HCT116 (cell line): Measurements from ENCODE around the gene MMP13. TPM values are rescaled to one million over a fixed set of nuclear protein-coding genes. Genes with fewer than 3 reads are reported as not detected.

ENCODE experiments used
- ATAC-seq: fragments of 200-7000 bp; cut with Tn5 transposase; 2 replicates; pipeline ENCODE4 v1.9.1; 2020; ENCODE audit warnings: mild to moderate bottlenecking, moderate library complexity
- BruUV-seq: library from RNA; stranded (reverse); fragments of 400-500 nt; replicated peaks from 2 replicates; lab custom pipeline; 2021; lab: Mats Ljungman, UMichigan
- CTCF ChIA-PET: fragments of 300-600 bp; sonication (Branson Sonifier 250); formaldehyde crosslinking; loops from one replicate; lab custom pipeline; 2021; ENCODE audit warnings: antibody characterized with exemption; lab: Charles Lee
- POLR2A ChIA-PET: fragments of 300-600, 350-600 bp; sonication (Branson Sonifier 250); formaldehyde crosslinking; loops from one replicate; lab custom pipeline; 2021; ENCODE audit warnings: antibody characterized with exemption; lab: Charles Lee
- RAD21 ChIA-PET, 2 experiments: fragments of 300-600 bp; sonication (Branson Sonifier 250); formaldehyde crosslinking; loops; one replicate each; lab custom pipeline; 2023; ENCODE audit warnings: low total read pairs in 2 of 2; ENCODE audit not compliant: uncharacterized antibody in 2 of 2, unreplicated experiment in 2 of 2, low non-redundant PET in 1 of 2; lab: Charles Lee
- DNase-seq: peaks from one replicate; pipeline ENCODE4 v3.0.0-alpha.2; 2010; ENCODE audit warnings: low read depth, low spot score
- H2AFZ ChIP-seq: fragments of 200-600 bp; shearing (Covaris generic), sonication (generic); 2 replicates; pipeline ENCODE4 v1.6.1; 2017; ENCODE audit warnings: low read depth, mixed run types, mixed read lengths, antibody characterized with exemption, low read length; ENCODE audit not compliant: poor library complexity, severe bottlenecking
- H3K27ac ChIP-seq: 2 replicates; pipeline ENCODE4 v1.5.1; 2012; ENCODE audit warnings: low read depth, low read length
- H3K27me3 ChIP-seq: fragments of 200-600 bp; sonication (generic); 2 replicates; pipeline ENCODE4 v1.6.1; 2016; ENCODE audit warnings: mixed run types, low read length, mixed read lengths; ENCODE audit not compliant: insufficient read depth
- H3K36me3 ChIP-seq, 2 experiments: fragments of 200-500 bp in 1 of 2; fragments of 200-600 bp in 1 of 2; sonication (Bioruptor generic) in 1 of 2; sonication (generic) in 1 of 2; 2 replicates each; pipeline versions ENCODE4 v1.5.1 to v1.6.1; 2014 to 2016; ENCODE audit warnings: low read length in 2 of 2, inconsistent platforms in 1 of 2, mixed read lengths in 1 of 2, mixed run types in 1 of 2; ENCODE audit not compliant: insufficient read depth in 2 of 2, control insufficient read depth in 1 of 2
- H3K4me1 ChIP-seq, 2 experiments: fragments of 200-600 bp in 1 of 2; sonication (generic) in 1 of 2; 2 replicates each; pipeline versions ENCODE4 v1.5.1 to v1.6.1; 2012 to 2017; ENCODE audit warnings: low read length in 2 of 2, inconsistent platforms in 1 of 2, mild to moderate bottlenecking in 1 of 2, mixed read lengths in 1 of 2, mixed run types in 1 of 2, moderate library complexity in 1 of 2; ENCODE audit not compliant: insufficient read depth in 2 of 2, control insufficient read depth in 1 of 2
- H3K4me2 ChIP-seq: fragments of 200-600 bp; sonication (generic); 2 replicates; pipeline ENCODE4 v1.6.1; 2017; ENCODE audit warnings: mixed run types, low read length, mixed read lengths
- H3K4me3 ChIP-seq, 2 experiments: fragments of 200-600 bp in 1 of 2; sonication (generic) in 1 of 2; replicated peaks in 1 of 2; 2 replicates each; pipeline ENCODE4 v1.5.1; 2011 to 2016; ENCODE audit warnings: low read length in 2 of 2, control low read depth in 1 of 2, low read depth in 1 of 2, mild to moderate bottlenecking in 1 of 2, mixed read lengths in 1 of 2, mixed run types in 1 of 2
- H3K79me2 ChIP-seq: fragments of 200-600 bp; sonication (generic); 2 replicates; pipeline ENCODE4 v1.6.1; 2017; ENCODE audit warnings: mild to moderate bottlenecking, mixed run types, low read length, moderate library complexity, mixed read lengths; ENCODE audit not compliant: insufficient read depth
- H3K9ac ChIP-seq: fragments of 200-600 bp; sonication (generic); 2 replicates; pipeline ENCODE4 v1.6.1; 2016; ENCODE audit warnings: low read length, mixed read lengths
- H3K9me2 ChIP-seq: fragments of 200-600 bp; sonication (generic), shearing (Covaris generic); 2 replicates; pipeline ENCODE4 v1.6.1; 2017; ENCODE audit warnings: mixed run types, mild to moderate bottlenecking, moderate library complexity; ENCODE audit not compliant: insufficient read depth
- H3K9me3 ChIP-seq, 2 experiments: fragments of 200-500 bp in 1 of 2; fragments of 200-600 bp in 1 of 2; sonication (Bioruptor generic) in 1 of 2; sonication (generic) in 1 of 2; 2 replicates each; pipeline ENCODE4 v1.6.1; 2014 to 2017; ENCODE audit warnings: low read length in 2 of 2, mixed read lengths in 2 of 2, inconsistent platforms in 1 of 2, low read depth in 1 of 2, mild to moderate bottlenecking in 1 of 2, mixed run types in 1 of 2, moderate library complexity in 1 of 2; ENCODE audit not compliant: control insufficient read depth in 1 of 2, insufficient read depth in 1 of 2
- H4K20me1 ChIP-seq: fragments of 200-600 bp; sonication (generic), shearing (Covaris generic); 2 replicates; pipeline ENCODE4 v1.6.1; 2017; ENCODE audit warnings: mixed run types, mild to moderate bottlenecking, moderate library complexity; ENCODE audit not compliant: insufficient read depth
- EGR1 ChIP-seq: IDR thresholded peaks from 2 replicates; pipeline ENCODE4 v1.6.1; 2012; ENCODE audit warnings: low read depth
- FOSL1 ChIP-seq: IDR thresholded peaks from 2 replicates; pipeline ENCODE4 v1.6.1; 2012; ENCODE audit warnings: low read depth
- POLR2A ChIP-seq: IDR thresholded peaks from 2 replicates; pipeline ENCODE4 v1.7.0; 2011; ENCODE audit warnings: borderline replicate concordance; ENCODE audit not compliant: insufficient read depth, insufficient read length; ENCODE audit errors: extremely low read depth
- RAD21 ChIP-seq: IDR thresholded peaks from 2 replicates; pipeline ENCODE4 v1.6.1; 2012; ENCODE audit warnings: low read depth, mild to moderate bottlenecking
- YY1 ChIP-seq: IDR thresholded peaks from 2 replicates; pipeline ENCODE4 v1.6.1; 2011; ENCODE audit warnings: low read length, low read depth, moderate library complexity, mild to moderate bottlenecking; ENCODE audit not compliant: insufficient replicate concordance; ENCODE audit errors: extremely low read depth
- intact Hi-C: fragments of 100-400 bp; cut with micrococcal nuclease; formaldehyde crosslinking; loops from 2 replicates; pipeline ENCODE4 v1.10.0; 2022
- total RNA-seq: library from RNA; stranded (reverse); gene quantifications from one replicate; pipeline ENCODE4 v1.2.1, GENCODE V29; 2021; ENCODE audit not compliant: unreplicated experiment
- TF ChIP-seq, protein P1 (sequence below): IDR thresholded peaks from 2 replicates; pipeline ENCODE4 v1.6.1; 2011; ENCODE audit warnings: mild to moderate bottlenecking, low read length, moderate library complexity; ENCODE audit not compliant: insufficient replicate concordance; ENCODE audit errors: extremely low read depth
- TF ChIP-seq, protein P2 (sequence below): IDR thresholded peaks from 2 replicates; pipeline ENCODE4 v1.6.1; 2012
- TF ChIP-seq, protein P3 (sequence below): IDR thresholded peaks from 2 replicates; pipeline ENCODE4 v1.6.1; 2012; ENCODE audit warnings: low read depth
- TF ChIP-seq, protein P4 (sequence below), 3 experiments: fragments of 200-600 bp in 1 of 3; sonication (generic) in 1 of 3; IDR thresholded peaks in 2 of 3; conservative IDR thresholded peaks in 1 of 3; 2 replicates each; pipeline ENCODE4 v1.5.1; 2012 to 2017; ENCODE audit warnings: low read depth in 2 of 3, low read length in 2 of 3, antibody characterized with exemption in 1 of 3, borderline replicate concordance in 1 of 3, control low read depth in 1 of 3, mild to moderate bottlenecking in 1 of 3, mixed read lengths in 1 of 3, mixed run types in 1 of 3, moderate library complexity in 1 of 3; ENCODE audit not compliant: insufficient read depth in 1 of 3

MMP13 gene
- total RNA-seq, 1 experiment from 2014 or later = not detected

DNA sequence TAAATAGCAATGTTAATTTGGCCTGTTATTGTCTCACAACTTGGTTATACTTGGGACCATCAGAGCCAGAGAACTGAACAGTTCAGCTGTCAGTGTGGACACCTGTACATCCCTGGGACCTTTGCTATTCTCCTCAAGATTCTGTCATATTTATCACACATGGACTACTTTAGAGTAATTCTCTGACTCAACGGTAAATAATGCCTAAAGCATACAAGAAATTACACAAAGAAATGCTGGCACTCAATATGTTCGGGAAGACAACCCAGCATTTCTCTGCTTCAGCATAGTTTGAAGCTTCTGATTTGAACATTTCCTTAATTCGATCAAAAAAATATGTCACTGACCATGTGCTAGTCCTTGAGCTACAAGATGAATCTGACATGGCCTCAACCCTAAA, 34.6 kb upstream of the MMP13 start:
- H3K27ac ChIP-seq = no peak overlapping the region
- H3K4me3 ChIP-seq = no peak overlapping the region
- no peak overlapping the region for H3K4me2 ChIP-seq
- H3K4me1 ChIP-seq = peaks cover 10 to 16% of the 10 kb centered on the region in 2 experiments; a peak in 3 of 4 replicates
- CTCF ChIA-PET = no interaction called here
- no peak overlapping the region for H2AFZ ChIP-seq
- intact Hi-C loops = no loop called here
- H4K20me1 ChIP-seq = no peaks in the 10 kb centered on the region
- H3K9me2 ChIP-seq = no peaks in the 10 kb centered on the region
- no TSS peak for BruUV-seq
- TF ChIP-seq FOSL1 (no peak), POLR2A (no peak), EGR1 (no peak), YY1 (no peak), RAD21 (no peak)
- TF ChIP-seq, protein P1, sequence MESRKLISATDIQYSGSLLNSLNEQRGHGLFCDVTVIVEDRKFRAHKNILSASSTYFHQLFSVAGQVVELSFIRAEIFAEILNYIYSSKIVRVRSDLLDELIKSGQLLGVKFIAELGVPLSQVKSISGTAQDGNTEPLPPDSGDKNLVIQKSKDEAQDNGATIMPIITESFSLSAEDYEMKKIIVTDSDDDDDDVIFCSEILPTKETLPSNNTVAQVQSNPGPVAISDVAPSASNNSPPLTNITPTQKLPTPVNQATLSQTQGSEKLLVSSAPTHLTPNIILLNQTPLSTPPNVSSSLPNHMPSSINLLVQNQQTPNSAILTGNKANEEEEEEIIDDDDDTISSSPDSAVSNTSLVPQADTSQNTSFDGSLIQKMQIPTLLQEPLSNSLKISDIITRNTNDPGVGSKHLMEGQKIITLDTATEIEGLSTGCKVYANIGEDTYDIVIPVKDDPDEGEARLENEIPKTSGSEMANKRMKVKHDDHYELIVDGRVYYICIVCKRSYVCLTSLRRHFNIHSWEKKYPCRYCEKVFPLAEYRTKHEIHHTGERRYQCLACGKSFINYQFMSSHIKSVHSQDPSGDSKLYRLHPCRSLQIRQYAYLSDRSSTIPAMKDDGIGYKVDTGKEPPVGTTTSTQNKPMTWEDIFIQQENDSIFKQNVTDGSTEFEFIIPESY = no peak
- TF ChIP-seq, protein P2, sequence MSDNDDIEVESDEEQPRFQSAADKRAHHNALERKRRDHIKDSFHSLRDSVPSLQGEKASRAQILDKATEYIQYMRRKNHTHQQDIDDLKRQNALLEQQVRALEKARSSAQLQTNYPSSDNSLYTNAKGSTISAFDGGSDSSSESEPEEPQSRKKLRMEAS = no peak
- TF ChIP-seq, protein P3, sequence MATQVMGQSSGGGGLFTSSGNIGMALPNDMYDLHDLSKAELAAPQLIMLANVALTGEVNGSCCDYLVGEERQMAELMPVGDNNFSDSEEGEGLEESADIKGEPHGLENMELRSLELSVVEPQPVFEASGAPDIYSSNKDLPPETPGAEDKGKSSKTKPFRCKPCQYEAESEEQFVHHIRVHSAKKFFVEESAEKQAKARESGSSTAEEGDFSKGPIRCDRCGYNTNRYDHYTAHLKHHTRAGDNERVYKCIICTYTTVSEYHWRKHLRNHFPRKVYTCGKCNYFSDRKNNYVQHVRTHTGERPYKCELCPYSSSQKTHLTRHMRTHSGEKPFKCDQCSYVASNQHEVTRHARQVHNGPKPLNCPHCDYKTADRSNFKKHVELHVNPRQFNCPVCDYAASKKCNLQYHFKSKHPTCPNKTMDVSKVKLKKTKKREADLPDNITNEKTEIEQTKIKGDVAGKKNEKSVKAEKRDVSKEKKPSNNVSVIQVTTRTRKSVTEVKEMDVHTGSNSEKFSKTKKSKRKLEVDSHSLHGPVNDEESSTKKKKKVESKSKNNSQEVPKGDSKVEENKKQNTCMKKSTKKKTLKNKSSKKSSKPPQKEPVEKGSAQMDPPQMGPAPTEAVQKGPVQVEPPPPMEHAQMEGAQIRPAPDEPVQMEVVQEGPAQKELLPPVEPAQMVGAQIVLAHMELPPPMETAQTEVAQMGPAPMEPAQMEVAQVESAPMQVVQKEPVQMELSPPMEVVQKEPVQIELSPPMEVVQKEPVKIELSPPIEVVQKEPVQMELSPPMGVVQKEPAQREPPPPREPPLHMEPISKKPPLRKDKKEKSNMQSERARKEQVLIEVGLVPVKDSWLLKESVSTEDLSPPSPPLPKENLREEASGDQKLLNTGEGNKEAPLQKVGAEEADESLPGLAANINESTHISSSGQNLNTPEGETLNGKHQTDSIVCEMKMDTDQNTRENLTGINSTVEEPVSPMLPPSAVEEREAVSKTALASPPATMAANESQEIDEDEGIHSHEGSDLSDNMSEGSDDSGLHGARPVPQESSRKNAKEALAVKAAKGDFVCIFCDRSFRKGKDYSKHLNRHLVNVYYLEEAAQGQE = no peak
- TF ChIP-seq, protein P4, sequence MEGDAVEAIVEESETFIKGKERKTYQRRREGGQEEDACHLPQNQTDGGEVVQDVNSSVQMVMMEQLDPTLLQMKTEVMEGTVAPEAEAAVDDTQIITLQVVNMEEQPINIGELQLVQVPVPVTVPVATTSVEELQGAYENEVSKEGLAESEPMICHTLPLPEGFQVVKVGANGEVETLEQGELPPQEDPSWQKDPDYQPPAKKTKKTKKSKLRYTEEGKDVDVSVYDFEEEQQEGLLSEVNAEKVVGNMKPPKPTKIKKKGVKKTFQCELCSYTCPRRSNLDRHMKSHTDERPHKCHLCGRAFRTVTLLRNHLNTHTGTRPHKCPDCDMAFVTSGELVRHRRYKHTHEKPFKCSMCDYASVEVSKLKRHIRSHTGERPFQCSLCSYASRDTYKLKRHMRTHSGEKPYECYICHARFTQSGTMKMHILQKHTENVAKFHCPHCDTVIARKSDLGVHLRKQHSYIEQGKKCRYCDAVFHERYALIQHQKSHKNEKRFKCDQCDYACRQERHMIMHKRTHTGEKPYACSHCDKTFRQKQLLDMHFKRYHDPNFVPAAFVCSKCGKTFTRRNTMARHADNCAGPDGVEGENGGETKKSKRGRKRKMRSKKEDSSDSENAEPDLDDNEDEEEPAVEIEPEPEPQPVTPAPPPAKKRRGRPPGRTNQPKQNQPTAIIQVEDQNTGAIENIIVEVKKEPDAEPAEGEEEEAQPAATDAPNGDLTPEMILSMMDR (IDR thresholded peaks at IDR 0.05 in 2 of 3, conservative IDR thresholded peaks at IDR 0.05 in 1 of 3; ENCODE audit: borderline replicate concordance in 1 of 3, insufficient read depth in 1 of 3, low read depth in 2 of 3, low read length in 2 of 3) = no peak
- TF ChIP-seq, all 23 proteins: peak for 0
- Histone ChIP-seq H3K27me3 (no peaks in the 10 kb centered on the region), H3K36me3 (no peaks in the 10 kb centered on the region), H3K79me2 (no peaks in the 10 kb centered on the region), H3K9ac (no peak overlapping the region), H3K9me3 (no peaks in the 10 kb centered on the region)
- no peak for ATAC-seq
- DNase-seq = no peak
- ChIA-PET POLR2A (no interaction called here), RAD21 (no interaction called here)
